Cardiac muscle cell (in vitro differentiated cells and primary cell): ENCODE data around the gene REL. TPM values are rescaled to one million over a fixed set of nuclear protein-coding genes. Genes with fewer than 3 reads are reported as not detected.

Experiments
- DNase-seq, 2 donors: peaks; one replicate each; pipeline versions ENCODE4 v3.0.0 to v3.0.0-alpha.2; 2010 to 2017; ENCODE audit warnings: low read depth in 1 of 2, low spot score in 1 of 2
- H3K27ac ChIP-seq: fragments of 200-600 bp; sonication (generic); 2 replicates; pipeline ENCODE4 v1.5.1; 2016
- H3K27me3 ChIP-seq: fragments of 200-600 bp; sonication (generic); 2 replicates; pipeline ENCODE4 v1.6.0; 2016; ENCODE audit warnings: control low read depth
- H3K36me3 ChIP-seq: fragments of 200-600 bp; sonication (generic); 2 replicates; pipeline ENCODE4 v1.5.1; 2016; ENCODE audit warnings: control low read depth
- H3K4me1 ChIP-seq: fragments of 200-600 bp; sonication (generic); 2 replicates; pipeline ENCODE4 v1.8.1; 2017; ENCODE audit warnings: low read depth, mild to moderate bottlenecking, mixed run types
- H3K4me3 ChIP-seq: fragments of 200-600 bp; sonication (generic); 2 replicates; pipeline ENCODE4 v1.5.1; 2016; ENCODE audit warnings: mild to moderate bottlenecking
- H3K9me3 ChIP-seq: fragments of 200-600 bp; sonication (generic); 2 replicates; pipeline ENCODE4 v1.5.1; 2017; ENCODE audit warnings: low read depth, mild to moderate bottlenecking, control low read depth
- CTCF ChIP-seq: IDR thresholded peaks from 2 replicates; pipeline ENCODE4 v1.5.1; 2012; ENCODE audit warnings: low read depth, mild to moderate bottlenecking, low read length
- polyA plus RNA-seq: library from polyadenylated mRNA; unstranded; fragments of >200 nt; fragmentation: Nextera tagmentation; extraction: Ambion mirVana; gene quantifications from 2 replicates; pipeline ENCODE4 v1.2.1, GENCODE V29; 2016
- total RNA-seq: library from RNA; depleted of rRNA; stranded (reverse); fragments of >200 nt; gene quantifications from 2 replicates; pipeline ENCODE4 v1.2.3, GENCODE V29; 2016

The REL gene
- total and polyA plus RNA-seq, 2 experiments from 2014 or later, result 7.6 to 11.5 TPM

GRCh38 chr2:60936757-60937156, 55.4 kb downstream of the REL start:
- Histone ChIP-seq H3K4me1 (no peaks in the 10 kb centered on the region), H3K9me3 (no peaks in the 10 kb centered on the region), H3K27ac (no peak overlapping the region), H3K4me3 (no peak overlapping the region), H3K36me3 (no peaks in the 10 kb centered on the region), H3K27me3 (no peaks in the 10 kb centered on the region)
- DNase-seq, result peak in 1 of 2 donors; percentile 5
- no peak for TF ChIP-seq CTCF

DNA sequence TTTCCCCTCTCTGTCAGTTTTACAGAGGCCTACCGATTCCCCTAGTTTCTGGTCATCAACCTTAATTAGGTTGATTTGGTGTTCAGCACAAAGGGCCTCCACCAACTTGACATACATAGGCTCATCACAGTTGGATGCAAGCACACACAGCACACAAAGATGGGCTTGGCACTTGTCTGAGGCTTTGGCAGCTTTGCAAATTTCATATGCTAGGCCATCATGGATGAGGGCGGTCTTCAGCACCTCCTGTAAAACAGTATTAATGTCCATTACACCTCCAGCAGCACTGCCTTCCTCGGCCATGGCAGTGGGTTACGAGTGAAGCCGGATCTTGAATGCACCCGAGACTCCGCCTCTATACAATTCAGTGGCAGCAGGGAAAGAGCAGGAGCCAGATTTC, 56.9 kb downstream of the REL start:
- Histone ChIP-seq H3K4me3 (no peak overlapping the region), H3K9me3 (no peaks in the 10 kb centered on the region), H3K36me3 (no peaks in the 10 kb centered on the region), H3K27me3 (no peaks in the 10 kb centered on the region), H3K4me1 (no peaks in the 10 kb centered on the region), H3K27ac (no peak overlapping the region)
- TF ChIP-seq CTCF, result no peak
- no peak for DNase-seq

GRCh38 chr2:60939622-60940021, 58.2 kb downstream of the REL start:
- no peaks in the 10 kb centered on the region for H3K36me3 ChIP-seq
- no peaks in the 10 kb centered on the region for H3K9me3 ChIP-seq
- no peak for TF ChIP-seq CTCF
- no peaks in the 10 kb centered on the region for H3K4me1 ChIP-seq
- H3K27me3 ChIP-seq, result no peaks in the 10 kb centered on the region
- no peak overlapping the region for H3K4me3 ChIP-seq
- no peak overlapping the region for H3K27ac ChIP-seq
- DNase-seq, result no peak

GRCh38 chr2:60945341-60945740, 64.0 kb downstream of the REL start:
- DNase-seq, result no peak
- H3K27ac ChIP-seq, result no peak overlapping the region
- no peaks in the 10 kb centered on the region for H3K27me3 ChIP-seq
- no peaks in the 10 kb centered on the region for H3K9me3 ChIP-seq
- no peaks in the 10 kb centered on the region for H3K4me1 ChIP-seq
- H3K4me3 ChIP-seq, result no peak overlapping the region
- H3K36me3 ChIP-seq, result no peaks in the 10 kb centered on the region
- TF ChIP-seq CTCF, result no peak

GRCh38 chr2:60947056-60947455, 65.7 kb downstream of the REL start:
- H3K27me3 ChIP-seq, result no peaks in the 10 kb centered on the region

More at GRCh38 chr2:60947056-60947455, 65.7 kb downstream of the REL start:
- H3K27ac ChIP-seq, result no peak overlapping the region
- TF ChIP-seq CTCF, result no peak
- no peak for DNase-seq
- H3K4me1 ChIP-seq, result no peaks in the 10 kb centered on the region
- H3K9me3 ChIP-seq, result no peaks in the 10 kb centered on the region
- no peak overlapping the region for H3K4me3 ChIP-seq
- H3K36me3 ChIP-seq, result no peaks in the 10 kb centered on the region
